NCI-H1417 treated with DMSO at 0.1 percent for 48 hours (cell line): ENCODE results near the gene IGFALS.

ENCODE experiments used
- DNase-seq: peaks from one replicate; lab custom pipeline; 2025; lab: John Stamatoyannopoulos, UW

The IGFALS gene

GRCh38 chr16:1790261-1790610 is 3.3 kb downstream of the IGFALS start:
- no peak for DNase-seq

- DNase-seq = no peak
Observed at GRCh38 chr16:1789643-1790045, 3.9 kb downstream of the IGFALS start.

GRCh38 chr16:1788708-1789100 is 4.8 kb downstream of the IGFALS start:
- no peak for DNase-seq

- no peak for DNase-seq
Observed at GRCh38 chr16:1788095-1788707, 5.3 kb downstream of the IGFALS start.

- no peak for DNase-seq
Observed at GRCh38 chr16:1787322-1788094, 6.0 kb downstream of the IGFALS start.

GRCh38 chr16:1787056-1787321 is 6.5 kb downstream of the IGFALS start:
- DNase-seq = no peak

- DNase-seq = no peak
Observed at GRCh38 chr16:1786242-1787055, 7.1 kb downstream of the IGFALS start.

GRCh38 chr16:1785846-1786170 is 7.7 kb downstream of the IGFALS start:
- DNase-seq = no peak

GRCh38 chr16:1784977-1785845 is 8.3 kb downstream of the IGFALS start:
- no peak for DNase-seq

GRCh38 chr16:1782408-1783264 is 10.9 kb downstream of the IGFALS start, which contains the start of the genes NUBP2 and SPSB3:
Gene NUBP2, plus strand, starts transcription at chr16:1782960. Its CDS starts 61 bp downstream, at chr16:1783021.
Gene SPSB3, minus strand, starts transcription at chr16:1782571. Its CDS starts 1,088 bp downstream, at chr16:1781483.
- peak; percentile 98 for DNase-seq

- no peak for DNase-seq
Observed at GRCh38 chr16:1781758-1782407, 11.6 kb downstream of the IGFALS start.

- no peak for DNase-seq
Observed at GRCh38 chr16:1781254-1781653, 12.3 kb downstream of the IGFALS start.

GRCh38 chr16:1780677-1781072 is 12.8 kb downstream of the IGFALS start:
- DNase-seq = no peak

GRCh38 chr16:1779741-1780676 is 13.5 kb downstream of the IGFALS start:
- no peak for DNase-seq

GRCh38 chr16:1779234-1779701 is 14.2 kb downstream of the IGFALS start:
- DNase-seq = no peak

GRCh38 chr16:1778200-1779179 is 15.0 kb downstream of the IGFALS start:
- no peak for DNase-seq

GRCh38 chr16:1777375-1778199 is 15.9 kb downstream of the IGFALS start:
- no peak for DNase-seq
